ENCODE data around the gene PRDM7.
"Not testable (repeated sequence)": the region's sequence is repeated elsewhere in the genome, so short reads cannot be mapped to it uniquely, and the experiment has no call there.

The PRDM7 gene

DNA sequence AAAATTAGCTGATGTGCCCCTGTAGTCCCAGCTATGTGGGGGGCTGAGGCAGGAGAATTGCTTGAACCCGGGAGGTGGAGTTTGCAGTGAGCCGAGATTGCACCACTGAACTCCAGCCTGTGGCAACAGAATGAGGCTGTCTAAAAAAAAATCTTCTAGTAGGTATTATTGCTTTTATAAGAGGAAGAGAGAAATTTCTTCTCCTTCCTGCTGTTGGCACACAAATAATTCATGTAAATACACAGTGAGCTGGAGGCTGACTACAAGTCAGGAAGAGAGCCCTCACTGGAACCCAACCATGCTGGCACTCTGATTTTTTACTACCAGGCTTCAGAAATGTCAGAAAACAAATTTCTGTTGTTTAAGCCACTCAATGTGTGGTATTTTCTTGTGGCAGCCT lies 6.7 kb downstream of the PRDM7 start:
- no peak for DNase-seq

DNA sequence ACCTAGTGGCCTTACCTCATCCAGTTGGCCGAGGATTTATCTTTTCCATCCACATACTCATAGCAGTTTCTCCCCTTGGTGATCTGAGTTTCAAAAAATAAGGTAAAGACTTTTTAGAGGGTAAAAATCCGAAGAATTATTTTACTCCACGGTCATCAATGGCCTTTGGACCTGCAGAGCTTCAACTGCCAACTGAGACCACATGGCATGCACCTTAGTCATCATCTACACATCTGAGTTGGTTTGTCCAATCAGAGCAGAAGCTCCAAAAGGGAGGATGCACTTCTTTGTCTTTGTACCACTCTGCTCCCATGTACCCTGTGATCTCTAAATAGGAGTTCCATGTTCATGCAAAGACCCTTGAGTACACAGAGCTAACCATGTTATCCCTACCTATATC lies 15.7 kb downstream of the PRDM7 start:
- no peak for DNase-seq

DNA sequence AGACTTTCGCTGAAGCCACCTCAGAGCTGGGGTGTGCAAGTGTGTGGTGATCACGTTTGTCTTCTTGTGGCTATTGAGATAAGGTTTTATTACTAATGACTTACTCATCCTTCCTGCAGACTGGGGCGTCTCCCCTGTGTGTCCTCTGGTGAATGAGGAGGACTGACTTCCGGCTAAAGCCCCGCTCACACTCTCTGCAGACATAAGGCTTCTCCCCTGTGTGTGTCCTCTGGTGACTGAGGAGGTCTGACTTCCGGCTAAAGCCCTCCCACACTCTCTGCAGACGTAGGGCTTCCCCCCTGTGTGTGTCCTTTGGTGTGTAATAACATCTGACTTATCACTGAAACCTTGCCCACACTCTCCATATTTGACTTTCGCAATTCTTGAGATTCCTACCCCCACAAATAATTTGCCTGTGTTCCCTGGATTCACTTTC lies 19.4 kb downstream of the PRDM7 start:
- DNase-seq, result peak; percentile 3

- not testable (repeated sequence) for DNase-seq
Measured at GRCh38 chr16:90056521-90056920, 20.6 kb downstream of the PRDM7 start.

DNA sequence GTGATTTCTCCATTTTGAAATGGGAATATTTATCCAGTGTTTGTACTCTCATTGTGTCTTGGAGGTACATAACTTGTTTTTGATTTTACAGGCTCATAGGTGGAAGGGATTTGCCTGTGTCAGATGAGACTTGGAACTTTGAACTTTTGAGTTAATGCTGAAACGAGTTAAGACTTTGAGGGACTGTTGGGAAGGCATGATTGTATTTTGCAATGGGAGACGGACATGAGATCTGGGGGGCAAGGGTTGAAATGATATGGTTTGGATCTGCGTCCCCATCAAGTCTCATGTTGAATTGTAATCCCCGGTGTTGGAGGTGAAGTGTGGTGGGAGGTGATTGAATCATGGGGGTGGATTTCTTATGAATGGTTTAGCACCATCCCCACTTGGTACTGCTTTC lies 21.8 kb downstream of the PRDM7 start:
- DNase-seq, result no peak

DNA sequence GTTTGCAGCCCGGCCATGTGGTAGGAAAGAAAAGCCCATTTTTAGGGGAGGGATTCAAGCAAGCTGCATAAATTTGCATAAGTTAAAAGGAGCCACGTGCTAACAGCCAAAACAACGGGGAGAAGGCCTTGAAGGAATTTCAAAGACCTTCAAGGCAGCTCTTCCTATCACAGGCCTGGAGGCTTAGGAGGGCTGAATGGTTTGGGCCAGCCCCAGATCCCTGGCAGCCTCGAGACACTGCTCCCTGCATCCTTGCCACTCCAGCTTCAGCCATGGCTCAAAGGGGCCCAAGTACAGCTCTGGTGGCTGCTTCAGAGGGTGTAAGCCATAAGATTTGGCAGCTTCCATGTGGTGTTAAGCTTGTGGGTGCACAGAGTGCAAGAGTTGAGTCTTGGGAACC lies 22.6 kb downstream of the PRDM7 start:
- no peak for DNase-seq

- DNase-seq, result no peak
Measured at GRCh38 chr16:90053902-90054500, 23.1 kb downstream of the PRDM7 start.

- DNase-seq, result no peak
Measured at GRCh38 chr16:90050969-90051368, 26.2 kb downstream of the PRDM7 start.

GRCh38 chr16:90048737-90049330 lies 28.3 kb downstream of the PRDM7 start:
- DNase-seq, result no peak

DNA sequence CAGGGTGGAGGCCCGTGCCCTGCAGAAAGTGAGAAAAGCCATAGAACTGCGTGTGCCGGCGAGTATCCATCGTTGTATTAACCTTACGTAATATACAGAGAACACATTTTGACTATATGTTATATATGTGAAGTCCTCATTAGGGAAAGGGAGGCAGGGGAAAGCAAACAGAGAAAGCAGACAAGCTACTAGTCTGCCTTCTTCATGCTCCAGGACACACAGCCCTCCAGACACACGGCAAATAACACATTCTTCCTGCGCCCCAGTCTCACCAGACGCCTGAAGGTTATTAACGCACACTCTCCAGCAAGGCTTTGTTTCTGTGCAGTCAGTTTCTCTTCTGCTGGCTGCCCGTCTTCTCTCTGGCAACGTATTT lies 28.8 kb downstream of the PRDM7 start:
- no peak for DNase-seq

GRCh38 chr16:90047714-90048346 lies 29.3 kb downstream of the PRDM7 start:
- DNase-seq, result no peak

DNA sequence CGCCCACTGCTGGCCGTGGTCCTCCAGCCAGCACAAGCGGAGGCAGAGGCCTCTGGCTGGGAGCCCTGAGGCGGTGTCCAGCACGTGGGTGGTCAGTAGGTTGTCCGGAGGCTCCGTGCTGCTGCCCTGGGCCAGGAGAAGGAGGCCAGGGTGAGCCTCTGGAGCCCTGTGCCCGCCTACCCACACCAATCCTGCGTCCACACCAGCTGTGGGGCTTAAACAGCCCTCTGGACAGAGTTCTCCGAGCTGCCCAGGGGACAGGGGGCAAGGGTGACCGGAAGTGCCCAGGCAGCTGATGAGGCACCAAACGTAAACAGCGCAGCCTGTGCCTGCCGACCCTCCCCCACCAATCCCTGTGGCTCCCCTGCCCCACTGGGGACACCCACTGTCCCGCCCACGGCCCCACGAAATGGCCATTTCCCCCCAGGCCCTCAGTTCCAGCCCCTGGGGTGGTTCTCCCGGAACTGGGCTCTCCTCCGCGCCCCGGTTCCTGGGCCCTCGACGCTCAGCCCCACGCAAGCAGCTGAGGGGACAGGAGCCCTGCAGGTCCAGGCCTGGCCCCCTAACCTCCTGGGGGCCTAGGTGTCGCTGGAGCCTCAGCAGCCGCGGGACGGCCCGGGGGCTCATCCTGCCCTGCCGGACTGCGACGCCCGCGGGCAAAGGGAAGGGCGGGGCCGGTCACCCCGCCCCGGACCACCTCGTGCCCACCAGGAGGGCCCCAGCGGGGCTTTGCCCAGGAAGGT lies 30.0 kb downstream of the PRDM7 start:
- peak; percentile 8 for DNase-seq

- DNase-seq, result no peak
Measured at GRCh38 chr16:90046122-90046970, 30.8 kb downstream of the PRDM7 start.

- no peak for DNase-seq
Measured at GRCh38 chr16:90044111-90044551, 33.0 kb downstream of the PRDM7 start.

GRCh38 chr16:90043526-90043925 lies 33.6 kb downstream of the PRDM7 start:
- DNase-seq, result no peak

DNA sequence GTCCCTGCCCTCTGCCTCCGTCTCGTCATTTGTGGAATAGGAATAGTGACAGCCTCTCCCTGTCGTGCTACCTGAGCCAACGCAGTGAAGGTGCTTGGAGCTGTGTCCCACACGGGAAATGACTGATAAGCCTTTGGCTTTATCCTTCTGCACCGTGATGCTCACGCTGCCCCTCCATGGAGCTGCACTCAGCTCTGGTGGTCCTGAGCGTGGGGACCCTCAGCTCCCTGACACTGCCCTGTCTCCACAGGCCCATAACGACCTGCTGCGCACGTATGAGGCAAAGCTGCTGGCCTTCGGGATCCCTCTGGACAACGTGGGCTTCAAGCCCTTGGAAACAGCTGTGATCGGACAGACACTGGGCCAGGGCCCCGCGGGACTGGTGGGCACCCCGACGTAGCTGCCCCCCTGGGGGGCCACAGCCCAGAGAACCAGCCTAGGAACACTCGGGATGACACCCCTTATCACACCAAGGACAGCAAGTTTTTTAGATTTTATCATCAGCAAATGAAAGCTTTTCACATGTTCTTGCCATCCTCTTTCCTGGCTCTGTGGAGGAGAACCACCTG lies 34.1 kb downstream of the PRDM7 start:
- DNase-seq, result no peak

- DNase-seq, result no peak
Measured at GRCh38 chr16:90041896-90042473, 35.1 kb downstream of the PRDM7 start.

- DNase-seq, result no peak
Measured at GRCh38 chr16:90040152-90041023, 36.7 kb downstream of the PRDM7 start.

GRCh38 chr16:90037276-90037675 lies 39.9 kb downstream of the PRDM7 start:
- DNase-seq, result no peak

GRCh38 chr16:90035902-90036301 lies 41.2 kb downstream of the PRDM7 start:
- DNase-seq, result no peak

GRCh38 chr16:90034504-90034903 lies 42.6 kb downstream of the PRDM7 start:
- no peak for DNase-seq

All from kidney glomerular epithelial cell (primary cell).